Stimulated activated CD8-positive, alpha-beta memory T cell treated with anti-CD3 and anti-CD28 coated beads, Interleukin-4, amount 100 ng/mL, for 4 hours (primary cell): ENCODE results near the gene MAP4K2.

Experiments used
- DNase-seq, 2 donors: peaks; one replicate each; pipeline ENCODE4 v3.0.0-alpha.2; 2020; ENCODE audit warnings: low read depth in 2 of 2, low spot score in 1 of 2

Gene MAP4K2

DNA sequence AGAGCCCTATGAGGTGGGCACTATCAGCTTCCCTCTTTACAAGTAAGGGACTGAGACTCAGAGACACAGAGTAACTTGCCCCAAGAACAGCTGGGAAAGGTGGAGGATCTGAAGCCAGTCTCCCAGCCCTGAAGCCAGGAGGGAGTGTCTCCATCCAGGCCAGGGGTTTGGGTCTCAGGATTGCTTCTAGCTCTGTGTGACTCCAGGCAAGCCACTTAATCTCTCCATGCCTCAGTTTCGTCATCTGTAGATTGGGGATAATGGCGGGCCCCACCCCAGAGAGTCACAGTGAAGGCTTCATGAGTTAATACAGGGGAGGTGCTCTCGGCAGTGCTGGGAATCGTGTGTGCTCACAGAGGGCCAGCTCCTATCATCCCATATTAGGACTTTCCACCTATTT is 10.5 kb downstream of the MAP4K2 start:
- DNase-seq, result no peak

DNA sequence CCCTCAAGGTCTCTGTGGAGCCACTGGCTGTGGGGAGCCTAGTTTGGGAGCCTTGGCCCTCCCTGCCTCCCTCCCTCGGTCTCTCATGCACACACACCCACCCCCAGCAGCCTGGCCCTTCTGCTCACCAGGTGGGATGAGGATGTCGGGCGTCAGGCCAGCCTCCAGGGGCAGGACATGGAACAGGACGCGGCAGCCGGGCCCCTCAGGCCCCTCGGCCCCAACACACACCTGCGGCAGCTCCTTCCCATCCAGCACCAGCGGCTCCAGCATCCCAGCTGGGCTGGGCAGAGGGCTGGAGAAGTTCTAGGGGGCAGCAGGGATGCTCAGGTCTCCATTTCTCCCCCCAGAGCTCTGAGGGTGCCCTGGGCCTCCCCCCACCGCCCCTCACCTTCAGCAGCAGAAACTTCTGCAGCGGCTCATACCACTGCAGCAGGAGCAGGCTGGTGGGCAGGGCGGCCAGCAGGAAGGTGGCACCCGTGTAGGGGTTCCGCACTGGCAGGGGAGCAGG is 11.2 kb downstream of the MAP4K2 start:
- no peak for DNase-seq

DNA sequence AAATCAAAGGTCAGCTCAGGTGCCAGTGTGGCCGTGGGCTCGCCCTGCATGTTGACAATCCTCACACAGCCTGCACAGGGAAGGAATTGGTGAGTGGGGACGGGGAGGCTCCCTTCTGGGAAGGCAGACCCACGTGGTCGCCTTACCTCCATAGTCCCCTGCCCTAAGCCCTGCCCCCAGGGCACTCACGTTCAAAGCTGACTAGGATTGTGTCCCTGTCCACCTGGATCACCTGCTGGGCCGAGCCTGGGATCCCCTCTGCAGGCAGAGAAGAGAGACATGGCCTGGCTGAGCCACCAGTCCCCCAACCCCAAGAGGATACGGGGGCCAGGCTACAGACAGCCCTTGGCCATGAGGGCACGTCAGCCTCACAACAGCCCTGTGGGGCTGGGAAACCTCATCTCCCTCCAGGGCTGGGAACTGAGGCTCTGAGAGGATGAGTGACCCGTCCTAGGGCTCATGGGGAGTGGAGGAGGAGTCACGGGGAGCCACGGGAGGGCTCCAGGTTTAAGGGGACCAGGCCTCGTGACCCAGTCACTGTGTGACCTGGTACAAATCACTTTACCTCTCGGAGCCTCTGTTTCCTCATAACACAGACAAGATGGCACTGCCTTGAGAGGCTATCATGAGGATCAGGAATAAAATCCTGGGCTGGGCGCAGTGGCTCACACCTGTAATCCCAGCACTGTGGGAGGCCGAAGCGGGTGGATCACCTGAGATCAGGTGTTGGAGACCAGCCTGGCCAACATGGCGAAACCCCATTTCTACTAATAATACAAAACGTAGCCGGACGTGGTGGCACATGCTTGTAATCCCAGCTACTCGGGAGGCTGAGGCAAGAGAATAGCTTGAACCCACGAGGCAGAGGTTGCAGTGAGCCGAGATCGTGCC is 12.6 kb downstream of the MAP4K2 start:
- no peak for DNase-seq

DNA sequence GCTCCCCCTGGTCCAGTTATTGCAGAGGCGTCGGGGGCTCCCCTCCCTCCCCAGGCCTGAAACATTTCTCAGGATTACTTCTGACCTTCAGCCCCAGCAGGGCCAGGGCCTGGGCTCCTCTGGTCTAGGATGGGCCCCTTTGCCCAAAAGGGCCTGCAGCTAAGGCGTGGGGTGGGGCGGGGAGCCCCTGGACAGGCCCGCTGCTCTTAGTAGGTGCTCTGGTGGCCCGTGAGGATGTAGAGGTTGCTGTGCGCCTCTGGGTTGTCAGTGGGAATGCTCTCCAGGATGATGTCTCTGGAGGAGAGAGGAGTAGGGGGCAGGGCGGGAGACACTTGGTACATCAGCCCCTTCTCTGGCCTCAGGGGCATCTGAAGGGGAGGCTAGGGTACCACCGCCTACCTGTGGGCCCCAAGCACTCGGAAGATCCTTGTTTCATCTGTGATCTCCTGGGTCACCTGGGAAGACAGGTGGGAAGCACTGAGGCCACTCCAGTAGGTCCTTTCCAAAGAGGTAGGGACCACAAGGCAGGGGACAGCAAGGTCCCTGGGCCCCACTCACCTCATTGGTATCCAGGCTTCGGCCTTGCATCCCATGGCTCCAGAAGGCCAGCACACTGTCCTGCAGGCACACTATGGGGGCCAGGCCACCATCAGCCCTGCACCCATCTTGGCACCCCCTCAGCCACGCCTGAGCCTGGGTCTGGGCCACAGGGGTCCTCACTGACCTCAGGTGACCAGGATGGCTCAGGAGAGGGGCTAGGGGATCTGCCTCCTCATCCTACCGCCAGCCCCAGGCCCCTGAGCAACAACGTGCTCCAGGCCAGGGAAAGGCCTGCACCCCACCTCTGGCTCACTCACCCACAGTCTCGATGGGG is 13.4 kb downstream of the MAP4K2 start:
- no peak for DNase-seq

DNA sequence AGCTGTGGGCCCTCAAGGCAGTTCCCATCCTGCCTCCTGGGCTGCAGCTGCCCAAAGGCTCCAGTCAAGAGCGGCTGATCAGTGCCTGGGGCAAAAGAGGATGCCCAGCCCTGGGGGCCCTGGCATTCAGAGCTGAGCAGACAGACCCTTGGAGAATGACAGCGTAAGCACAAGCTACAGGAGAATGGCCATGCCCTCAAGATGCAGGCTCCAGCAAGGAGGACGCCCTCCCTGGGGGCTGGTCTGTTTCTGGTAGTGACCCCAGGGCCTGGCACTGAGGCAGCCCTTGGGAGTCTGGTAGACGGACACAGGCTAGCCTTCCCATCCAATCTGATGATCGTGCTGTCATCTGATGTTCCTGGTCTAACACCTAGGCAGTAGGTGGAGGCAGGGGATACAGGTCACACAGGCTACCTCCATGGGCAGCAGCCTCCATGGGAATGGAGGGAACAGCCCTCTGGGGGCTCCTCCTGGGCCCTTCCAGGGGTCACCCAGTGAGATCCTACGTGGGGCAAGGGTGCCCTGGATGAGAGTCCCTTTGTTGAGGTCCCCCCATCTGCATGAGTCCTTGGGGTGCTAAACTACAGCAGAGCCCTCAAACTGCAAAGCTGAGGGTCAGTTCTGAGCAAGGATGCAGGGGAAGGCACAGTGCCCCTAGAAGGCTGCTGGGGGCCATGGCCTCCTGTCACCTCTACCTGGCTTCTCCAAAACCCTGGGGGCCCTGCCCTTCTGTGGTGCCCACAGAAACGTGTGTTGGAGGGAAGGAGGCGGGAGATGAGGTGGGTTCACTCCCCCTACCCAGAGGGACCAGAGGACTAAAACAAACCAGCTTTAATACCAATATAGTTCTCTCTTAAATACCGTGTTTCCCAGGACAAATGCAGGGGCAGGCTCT is 14.4 kb downstream of the MAP4K2 start:
- no peak for DNase-seq

DNA sequence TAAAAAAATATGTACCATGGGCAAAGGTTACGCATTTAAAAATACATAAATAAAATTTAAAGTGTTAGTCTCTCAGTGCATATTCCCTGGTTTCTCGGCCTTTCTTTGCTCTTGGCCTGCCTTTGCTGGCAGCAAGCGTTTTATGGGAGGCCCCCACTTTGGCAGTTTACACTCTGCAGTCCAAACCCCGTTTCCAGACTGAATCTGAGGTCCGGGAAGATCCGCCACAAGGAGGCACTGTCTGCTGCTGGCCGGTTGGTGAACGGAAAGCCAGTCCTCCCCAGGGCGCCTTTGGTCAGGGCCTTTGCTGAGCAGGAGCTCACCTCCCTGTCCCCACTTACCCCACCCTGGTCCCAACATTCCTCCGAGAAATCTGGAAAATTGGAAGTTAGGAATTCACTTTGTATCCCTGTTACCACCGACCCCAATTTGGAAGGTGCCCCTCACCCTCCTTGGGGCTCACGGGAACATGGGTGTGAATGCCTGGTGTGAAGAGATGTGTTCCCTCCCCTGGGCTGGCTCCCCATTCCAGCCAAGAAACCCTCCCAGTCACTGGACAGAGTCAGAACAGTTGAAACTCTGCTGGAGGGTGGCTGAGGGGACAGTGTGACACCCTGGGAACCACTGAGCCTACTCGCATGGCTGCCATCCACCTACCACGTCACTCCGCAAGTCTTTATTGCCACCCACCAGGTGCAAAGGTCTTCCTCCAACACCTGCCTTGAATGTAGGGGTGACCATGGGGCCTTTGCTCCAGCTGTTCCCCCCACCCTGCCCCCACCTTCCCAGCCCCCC is 15.3 kb downstream of the MAP4K2 start:
- DNase-seq, result peak in 1 of 2 donors; percentile 31

DNA sequence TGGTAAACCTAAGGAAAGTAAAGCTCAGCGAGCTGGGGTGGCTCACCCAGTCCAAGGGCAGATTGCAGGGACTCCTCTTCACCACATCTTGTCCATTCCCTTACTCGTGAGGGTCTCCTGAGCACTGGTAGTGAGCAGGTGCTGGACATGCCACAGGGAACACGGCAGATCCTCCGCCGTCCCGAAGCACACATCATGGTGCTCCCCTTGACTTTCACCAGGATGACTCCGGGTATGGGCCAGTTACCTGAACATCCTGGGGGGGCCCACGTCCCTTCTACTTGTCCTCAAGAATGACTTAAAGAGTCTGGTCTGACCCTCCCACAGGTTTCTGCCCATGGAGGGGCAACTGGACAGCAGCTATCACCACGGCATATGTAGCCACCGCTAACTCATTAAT is 16.7 kb downstream of the MAP4K2 start:
- no peak for DNase-seq

DNA sequence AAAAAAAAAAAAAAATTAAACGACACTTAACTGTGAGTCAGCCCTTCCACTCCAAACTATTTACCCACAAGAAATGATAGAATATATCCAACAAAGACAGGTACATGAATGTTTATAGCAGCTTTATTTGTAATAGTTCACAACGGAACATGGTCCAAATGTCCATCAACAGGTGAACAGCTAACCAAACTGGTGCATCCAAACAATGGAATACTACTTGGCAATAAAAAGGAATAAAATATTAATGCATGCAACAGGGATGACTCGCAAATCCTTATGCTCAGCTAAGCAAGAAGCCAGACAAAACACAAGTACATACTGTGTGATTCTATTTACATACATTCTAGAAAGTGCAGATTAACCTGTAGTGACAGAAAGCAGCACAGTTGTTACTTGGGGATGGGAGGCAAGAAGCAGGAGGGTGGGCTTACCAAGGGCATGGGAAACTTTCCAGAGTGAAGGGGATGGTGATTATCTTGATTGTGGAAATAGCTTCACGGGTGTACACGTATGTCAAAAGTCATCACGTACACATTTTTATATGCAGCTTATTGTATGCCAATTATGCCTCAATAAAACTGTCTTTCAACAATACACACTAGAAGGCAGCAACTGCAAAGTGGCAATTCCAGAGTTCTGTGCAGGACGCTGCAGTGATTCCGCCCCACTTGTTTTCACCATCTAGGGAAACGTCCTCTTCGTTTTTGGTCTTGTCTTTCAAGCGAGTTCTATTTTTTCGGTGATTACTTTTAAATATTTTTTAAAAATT is 18.0 kb downstream of the MAP4K2 start:
- DNase-seq, result no peak

DNA sequence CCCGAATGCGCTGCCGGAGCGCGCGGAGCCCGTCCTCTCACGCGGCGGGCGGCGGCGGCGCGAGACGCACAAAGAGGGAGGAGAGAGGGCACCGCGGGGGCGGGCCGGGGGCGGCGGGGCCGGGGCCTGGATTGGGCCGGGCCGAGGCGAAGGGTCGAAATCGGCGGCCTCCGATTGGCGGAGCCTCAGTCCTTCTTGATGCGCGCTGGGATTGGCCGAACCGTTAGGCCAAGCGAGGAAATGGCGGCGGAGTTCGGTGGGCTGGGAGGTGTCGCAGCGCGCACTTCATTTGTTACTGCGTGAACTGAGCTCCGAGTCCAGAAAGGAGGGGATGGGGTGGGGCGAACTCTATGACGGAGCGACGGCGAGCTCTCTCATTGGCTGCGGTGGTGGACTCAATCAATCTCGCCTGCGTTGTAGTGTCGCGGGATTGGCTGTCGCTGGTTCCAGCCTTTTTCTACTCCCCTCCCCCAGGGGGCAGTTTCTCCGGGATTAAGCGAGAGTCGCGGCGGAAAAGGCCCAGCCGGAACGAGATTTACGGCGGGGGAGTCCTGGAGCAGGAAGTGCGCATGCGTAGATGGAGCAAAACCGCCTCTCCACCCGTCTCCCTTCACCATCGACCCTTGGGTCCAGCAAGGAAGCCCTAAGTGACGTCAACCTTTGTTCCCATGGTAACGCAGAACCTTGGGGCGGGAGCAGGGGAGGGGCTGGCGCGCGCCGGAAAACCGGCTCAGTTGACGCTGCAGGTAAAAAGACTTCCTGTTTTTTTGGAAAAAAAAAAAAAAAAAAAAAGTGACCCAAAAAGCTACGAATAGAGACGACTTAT is 24.3 kb downstream of the MAP4K2 start, which contains the start of gene SF1:
Gene SF1 (minus strand): TSS at position 70 of the 826 bp plus-strand sequence. CDS start 150 bp downstream, outside the sequence.
- peak; percentile 96 to 98 for DNase-seq

DNA sequence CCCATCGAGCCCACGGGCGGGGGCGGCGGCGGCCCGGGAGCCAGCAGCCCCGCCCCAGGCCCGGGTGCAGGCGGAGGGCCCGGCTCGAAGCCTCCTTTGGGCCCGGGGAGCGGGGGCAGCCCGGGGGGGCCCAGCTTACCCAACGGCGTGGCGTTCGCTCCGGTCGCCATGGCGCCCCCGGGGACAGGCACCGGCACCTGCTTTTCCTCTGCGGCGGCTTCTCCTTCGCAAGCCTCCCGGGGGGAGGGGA is 24.9 kb downstream of the MAP4K2 start:
- DNase-seq, result no peak

DNA sequence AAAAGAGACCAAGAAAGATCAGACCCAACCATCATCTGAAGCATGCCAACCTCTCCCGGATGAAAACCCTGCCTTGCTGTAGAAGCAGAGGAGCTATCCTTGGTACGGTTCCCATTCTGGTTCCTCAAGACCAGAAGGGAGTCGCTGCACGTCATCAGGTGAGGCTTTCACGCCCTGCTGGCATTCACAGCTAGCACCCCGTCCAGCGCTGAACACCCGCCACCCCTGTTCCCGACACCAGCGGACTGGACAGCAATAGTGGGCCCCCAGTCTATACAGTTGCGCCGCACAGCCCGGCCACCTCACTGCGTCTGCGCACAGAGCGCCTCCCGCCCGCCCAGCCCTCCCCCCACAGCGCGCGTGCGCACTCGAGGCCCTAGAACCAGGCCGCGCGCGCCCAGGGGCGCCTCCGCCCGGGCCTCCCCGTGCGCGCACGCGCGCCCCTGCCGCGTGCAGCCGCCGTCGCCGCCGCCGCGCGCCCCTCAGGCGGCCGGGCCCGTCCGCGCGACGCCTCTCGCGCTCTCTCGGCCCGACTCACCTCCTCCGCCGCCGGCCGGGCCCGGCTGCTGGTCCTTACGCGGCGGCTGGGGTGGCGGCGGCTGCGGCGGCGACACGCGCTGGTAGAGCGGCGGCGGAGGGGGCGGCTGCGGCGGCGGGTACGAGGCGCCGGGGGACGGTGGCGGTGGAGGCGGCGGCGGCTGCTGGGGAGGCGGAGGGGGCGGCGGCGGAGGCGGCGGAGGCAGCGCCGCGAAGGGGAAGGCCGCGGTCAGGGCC is 25.4 kb downstream of the MAP4K2 start:
- peak; percentile 42 to 60 for DNase-seq

DNA sequence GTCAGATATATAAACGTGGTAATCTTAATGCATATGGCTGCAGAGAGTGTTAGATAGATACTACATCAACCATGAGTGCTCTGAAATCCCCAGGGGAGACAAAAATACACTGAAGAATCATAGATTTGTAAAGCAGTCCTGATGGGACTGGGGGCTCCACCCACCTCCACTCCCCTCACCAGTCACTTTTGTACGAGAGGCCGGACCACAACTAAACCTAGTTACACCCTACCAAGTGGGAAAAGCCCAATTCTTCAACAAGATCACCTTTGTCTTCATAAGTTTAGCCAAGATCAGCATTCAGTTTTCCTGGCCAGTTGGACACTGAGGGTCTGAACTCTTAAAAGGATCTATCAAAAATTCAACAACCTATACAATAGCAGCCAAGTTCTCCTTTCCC is 26.1 kb downstream of the MAP4K2 start:
- DNase-seq, result no peak

DNA sequence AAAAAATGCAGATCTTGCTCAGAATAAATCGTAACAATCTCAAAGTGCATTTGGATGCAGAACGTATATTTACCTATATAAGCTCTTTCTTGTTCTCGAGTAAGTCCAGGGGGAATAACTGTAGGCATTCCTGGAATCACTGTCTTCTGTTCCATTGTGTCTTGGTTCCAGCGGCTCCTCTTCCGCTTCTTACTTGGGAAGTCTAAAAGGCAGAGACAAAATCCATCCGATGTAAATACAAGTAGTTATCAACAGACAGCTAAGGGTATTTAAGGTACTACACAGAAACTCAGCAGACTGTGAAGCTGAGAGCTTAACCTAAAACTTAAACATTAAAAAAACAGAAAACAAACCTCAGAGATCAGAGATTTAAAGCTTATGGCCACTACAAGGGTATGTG is 26.6 kb downstream of the MAP4K2 start:
- DNase-seq, result no peak

DNA sequence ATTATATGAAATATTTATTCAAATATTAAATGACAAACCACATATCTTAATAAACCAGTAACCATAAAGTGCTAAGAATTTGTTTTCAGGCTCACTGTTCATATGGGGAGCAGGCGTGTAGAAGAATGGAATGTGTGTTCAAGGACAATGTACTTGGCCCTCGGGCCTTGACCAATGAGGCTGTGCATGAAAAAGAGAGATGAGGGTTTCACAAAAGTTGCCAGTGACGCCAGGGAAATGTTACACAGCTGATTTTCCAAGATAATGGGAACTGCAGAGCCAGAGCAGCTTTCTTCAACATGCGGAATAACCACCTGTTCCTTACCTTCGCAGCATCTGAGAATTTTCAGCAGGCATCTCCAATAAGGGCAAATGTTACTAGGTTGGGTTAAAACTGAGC is 28.9 kb downstream of the MAP4K2 start:
- DNase-seq, result no peak

DNA sequence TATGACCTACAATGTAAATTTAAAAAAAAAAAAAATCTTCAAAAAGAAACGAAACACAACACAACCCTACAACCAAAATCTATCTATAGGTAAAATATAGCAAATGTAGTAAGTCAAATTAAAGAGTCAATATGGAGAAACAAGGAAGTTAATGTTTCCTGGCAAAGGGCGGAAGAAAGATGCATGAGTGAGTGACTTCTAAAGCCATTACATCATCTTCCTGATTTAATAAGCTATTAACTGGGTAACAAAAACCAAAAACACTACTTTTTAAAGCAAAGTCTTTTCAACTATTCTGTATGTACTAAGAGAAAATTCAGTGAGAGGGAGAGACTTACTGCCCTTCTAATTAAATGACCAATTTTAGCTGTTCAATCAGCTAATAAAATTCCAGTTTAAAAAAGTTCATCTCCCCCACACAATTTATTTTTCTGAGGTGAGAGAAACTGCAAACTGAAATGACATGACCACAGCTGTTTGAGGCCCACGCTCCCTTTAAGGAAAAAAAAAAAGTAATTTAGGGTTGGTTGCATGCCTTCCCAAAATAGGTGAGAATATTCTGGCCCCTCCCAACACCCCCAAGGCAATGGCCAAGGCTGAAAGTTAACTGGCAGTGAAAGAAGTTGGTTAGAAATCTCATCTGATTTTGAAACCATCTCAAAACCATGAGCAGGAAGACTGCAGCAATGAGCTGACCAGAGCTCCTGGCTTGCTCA is 30.6 kb downstream of the MAP4K2 start:
- DNase-seq, result no peak

DNA sequence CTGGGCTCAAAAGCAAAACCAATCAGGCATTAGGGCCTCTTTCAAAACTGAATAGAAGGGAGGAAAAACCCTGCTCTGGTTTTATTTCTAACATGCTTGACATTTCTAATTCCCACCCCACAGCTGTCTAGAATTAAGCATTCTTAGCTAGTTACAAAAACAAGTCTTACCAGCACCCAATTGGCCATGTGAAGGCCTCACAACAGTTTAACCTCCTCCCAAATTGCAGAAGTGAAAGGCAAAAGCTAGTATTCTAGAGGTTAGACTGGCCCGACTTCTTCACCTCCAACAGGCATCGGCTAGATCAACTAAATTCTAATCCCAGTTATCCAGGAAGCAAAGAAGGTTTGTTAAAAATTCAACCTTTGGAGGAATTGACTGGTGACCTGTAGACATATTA is 31.2 kb downstream of the MAP4K2 start:
- no peak for DNase-seq

DNA sequence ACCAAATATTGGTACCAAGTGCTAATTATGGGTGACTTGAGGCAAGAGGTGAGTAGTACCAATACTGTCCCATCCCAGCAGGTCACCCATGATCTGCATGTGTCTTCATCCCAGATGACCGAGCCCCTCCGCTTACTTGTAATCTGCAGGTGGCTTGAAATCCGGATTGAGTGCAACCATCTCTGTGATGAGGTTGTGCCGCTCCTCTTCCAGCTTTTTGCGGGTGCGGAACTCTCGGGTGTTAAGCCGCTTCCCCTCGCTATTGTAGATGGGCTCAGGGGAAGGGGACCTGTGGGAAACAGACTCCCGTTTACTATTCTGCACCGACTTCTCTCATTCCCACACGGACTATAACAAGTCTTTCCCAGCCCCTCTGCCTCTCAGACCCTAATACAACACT is 32.9 kb downstream of the MAP4K2 start:
- DNase-seq, result no peak
